H4 (cell line): ENCODE results near the gene POU6F2. TPM values are rescaled to one million over a fixed set of nuclear protein-coding genes. Genes with fewer than 3 reads are reported as not detected.
"Not testable (repeated sequence)": the region's sequence is repeated elsewhere in the genome, so short reads cannot be mapped to it uniquely, and the experiment has no call there.

Experiments used
- DNase-seq: peaks from one replicate; pipeline ENCODE4 v3.0.0-alpha.2; 2015; ENCODE audit warnings: low spot score
- total RNA-seq: library from RNA; depleted of rRNA; stranded (reverse); fragments of >200 nt; shearing (Covaris generic); gene quantifications from 2 replicates; pipeline ENCODE4 v1.2.3, GENCODE V29; 2014

POU6F2 gene
- total RNA-seq, 1 experiment from 2014 or later: 0.41 TPM

- DNase-seq: no peak
Observed at GRCh38 chr7:38978491-38978890, 782 bp downstream of the POU6F2 start.

- no peak for DNase-seq
Observed at GRCh38 chr7:38992203-38992602, 14.5 kb downstream of the POU6F2 start.

GRCh38 chr7:39001595-39001994 is 23.9 kb downstream of the POU6F2 start:
- DNase-seq: no peak

- DNase-seq: no peak
Observed at GRCh38 chr7:39002755-39003154, 25.0 kb downstream of the POU6F2 start.

GRCh38 chr7:39005036-39005435 is 27.3 kb downstream of the POU6F2 start:
- DNase-seq: no peak

GRCh38 chr7:39005461-39005860 is 27.8 kb downstream of the POU6F2 start:
- no peak for DNase-seq

GRCh38 chr7:39013049-39013939 is 35.6 kb downstream of the POU6F2 start:
- DNase-seq: not testable (repeated sequence)

GRCh38 chr7:39016609-39017008 is 38.9 kb downstream of the POU6F2 start:
- DNase-seq: no peak

- no peak for DNase-seq
Observed at GRCh38 chr7:39017369-39017915, 39.7 kb downstream of the POU6F2 start.

GRCh38 chr7:39022796-39023195 is 45.1 kb downstream of the POU6F2 start:
- DNase-seq: no peak

GRCh38 chr7:39027491-39027890 is 49.8 kb downstream of the POU6F2 start:
- DNase-seq: no peak

GRCh38 chr7:39033885-39034624 is 56.3 kb downstream of the POU6F2 start:
- no peak for DNase-seq

- no peak for DNase-seq
Observed at GRCh38 chr7:39035156-39035555, 57.4 kb downstream of the POU6F2 start.

GRCh38 chr7:39035903-39036302 is 58.2 kb downstream of the POU6F2 start:
- DNase-seq: no peak

GRCh38 chr7:39042670-39043069 is 65.0 kb downstream of the POU6F2 start:
- DNase-seq: no peak

GRCh38 chr7:39043531-39043930 is 65.8 kb downstream of the POU6F2 start:
- no peak for DNase-seq

GRCh38 chr7:39044489-39044888 is 66.8 kb downstream of the POU6F2 start:
- DNase-seq: no peak

- DNase-seq: no peak
Observed at GRCh38 chr7:39045231-39045630, 67.5 kb downstream of the POU6F2 start.

GRCh38 chr7:39051279-39051678 is 73.6 kb downstream of the POU6F2 start:
- no peak for DNase-seq

- DNase-seq: no peak
Observed at GRCh38 chr7:39051707-39052106, 74.0 kb downstream of the POU6F2 start.

GRCh38 chr7:39054731-39055130 is 77.0 kb downstream of the POU6F2 start:
- DNase-seq: no peak

- DNase-seq: no peak
Observed at GRCh38 chr7:39056153-39056552, 78.4 kb downstream of the POU6F2 start.

- DNase-seq: no peak
Observed at GRCh38 chr7:39062811-39063210, 85.1 kb downstream of the POU6F2 start.
